HG02884 (cell line): ENCODE results near the gene LYZL4.

Experiments used
- ATAC-seq: cut with Tn5 transposase; IDR thresholded peaks from one replicate; pipeline ENCODE4 v1.9.1; 2021; ENCODE audit warnings: mild to moderate bottlenecking, moderate library complexity; ENCODE audit not compliant: unreplicated experiment

The LYZL4 gene

DNA sequence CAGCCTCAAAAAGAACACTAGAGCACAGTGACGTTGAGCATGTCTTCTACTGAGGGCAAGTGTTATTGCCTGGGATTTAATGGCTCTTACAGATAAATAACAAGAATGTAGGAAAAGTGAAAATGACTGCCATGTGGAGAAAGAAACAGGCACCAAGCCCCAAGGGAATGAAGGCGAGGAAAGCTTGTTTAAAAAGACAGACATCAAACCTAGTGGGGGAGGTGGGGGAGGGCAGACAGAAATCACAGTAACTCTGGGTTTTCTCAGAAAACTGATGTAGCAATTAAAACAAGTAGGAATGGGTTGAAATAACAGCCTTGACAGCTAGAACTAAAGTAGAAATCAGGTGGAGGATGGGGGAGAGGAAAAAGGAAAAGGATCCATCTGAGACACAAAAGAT is 18.4 kb upstream of the LYZL4 start:
- no peak for ATAC-seq

DNA sequence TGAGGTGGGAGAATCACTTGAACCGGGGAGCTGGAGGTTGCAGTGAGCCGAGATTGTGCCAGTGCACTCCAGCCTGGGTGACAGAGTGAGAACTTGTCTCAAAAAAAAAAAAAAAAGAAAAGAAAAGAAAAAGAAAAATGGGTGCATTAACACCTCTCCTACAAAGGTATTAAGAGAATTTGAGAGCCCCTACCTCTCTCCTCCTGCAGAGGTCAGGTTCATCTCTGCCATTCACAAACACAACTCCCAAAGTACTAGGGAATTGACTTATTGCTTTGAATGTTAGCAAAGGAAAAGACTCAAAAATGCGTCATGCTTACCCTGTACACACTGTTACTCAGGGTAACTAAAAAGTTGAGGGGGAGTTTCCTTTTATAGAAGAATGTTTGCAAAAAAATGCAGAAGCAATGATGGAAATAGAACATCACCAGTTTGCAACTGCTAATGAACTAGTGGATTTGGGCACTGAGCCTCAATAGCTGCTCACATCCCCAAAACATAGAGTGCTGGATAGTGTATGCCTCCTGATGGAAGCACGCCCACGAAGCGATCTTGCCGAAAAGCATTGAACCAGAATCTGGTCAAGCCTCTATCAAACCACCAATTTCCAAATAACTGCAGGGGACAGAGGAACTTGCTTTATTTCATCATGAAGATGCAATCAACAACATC is 15.5 kb upstream of the LYZL4 start:
- no peak for ATAC-seq

DNA sequence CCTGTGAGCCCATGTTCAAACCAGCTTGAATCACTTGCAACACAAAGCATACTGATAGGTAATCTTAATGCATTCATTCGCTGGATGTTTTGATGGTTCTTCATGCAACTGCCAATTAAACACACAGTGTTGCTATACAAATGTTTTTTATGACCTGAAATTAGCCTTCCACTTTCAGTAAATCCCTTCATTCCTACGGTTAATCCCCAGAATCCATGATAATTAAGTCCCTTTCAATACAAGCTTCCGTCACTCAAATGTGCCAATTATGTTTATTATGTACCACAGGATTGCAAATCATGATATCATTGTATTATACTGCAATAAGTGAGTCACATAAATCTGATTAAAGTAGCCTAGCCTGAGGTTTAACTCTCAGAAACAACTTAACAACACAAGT is 14.5 kb upstream of the LYZL4 start:
- no peak for ATAC-seq

GRCh38 chr3:42421818-42422796 is 11.7 kb upstream of the LYZL4 start:
- ATAC-seq, result no peak

- no peak for ATAC-seq
Measured at GRCh38 chr3:42419563-42419962, 9.2 kb upstream of the LYZL4 start.

DNA sequence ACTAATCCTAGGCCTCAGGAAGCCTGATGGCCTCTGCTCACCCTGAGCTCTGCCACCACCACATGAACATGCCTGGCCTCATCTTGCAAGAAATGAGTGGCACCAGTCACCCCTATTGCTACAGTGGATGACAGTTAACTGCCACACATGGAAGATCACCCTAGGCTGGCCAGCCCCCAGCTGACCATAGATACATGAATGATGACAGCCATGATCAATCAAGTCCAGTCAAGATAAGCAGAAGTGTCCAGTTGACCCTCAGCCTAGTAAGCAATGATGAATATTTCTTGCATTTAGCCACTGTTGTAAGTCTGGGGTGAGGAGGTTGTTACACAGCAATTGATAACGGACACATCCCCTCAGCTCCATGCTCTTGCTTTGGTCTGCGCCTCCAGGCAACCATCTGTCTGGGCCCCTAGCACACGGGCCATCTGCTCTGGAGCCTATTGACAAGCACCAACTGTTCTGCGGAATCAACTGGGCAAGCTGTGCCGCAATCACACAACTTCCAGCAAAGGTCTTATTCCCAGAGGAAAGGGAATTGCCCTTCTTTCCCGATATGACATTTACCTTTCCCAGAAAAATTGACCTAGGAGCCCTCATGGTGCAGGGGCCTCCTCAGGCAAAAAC is 2.2 kb upstream of the LYZL4 start:
- no peak for ATAC-seq

DNA sequence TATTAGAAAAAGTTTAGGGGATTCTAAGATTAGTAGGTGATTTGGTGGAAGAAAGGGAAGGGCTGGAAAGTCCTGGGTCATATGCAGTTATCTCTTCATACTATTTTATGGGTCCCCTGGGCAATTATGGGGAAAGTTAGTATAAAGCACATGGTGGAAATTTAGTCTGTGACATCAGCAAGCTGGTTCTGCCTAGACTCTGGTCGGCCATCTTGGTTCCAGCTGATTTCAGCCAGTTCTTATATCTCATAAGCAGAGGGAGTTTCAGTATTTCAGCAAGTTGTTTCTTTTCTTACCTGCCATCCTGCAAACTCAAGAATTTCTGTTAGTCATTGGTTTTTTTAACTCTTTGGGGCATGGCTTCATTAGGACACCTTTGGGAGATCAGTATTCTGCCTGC is 1.0 kb upstream of the LYZL4 start:
- ATAC-seq, result no peak

DNA sequence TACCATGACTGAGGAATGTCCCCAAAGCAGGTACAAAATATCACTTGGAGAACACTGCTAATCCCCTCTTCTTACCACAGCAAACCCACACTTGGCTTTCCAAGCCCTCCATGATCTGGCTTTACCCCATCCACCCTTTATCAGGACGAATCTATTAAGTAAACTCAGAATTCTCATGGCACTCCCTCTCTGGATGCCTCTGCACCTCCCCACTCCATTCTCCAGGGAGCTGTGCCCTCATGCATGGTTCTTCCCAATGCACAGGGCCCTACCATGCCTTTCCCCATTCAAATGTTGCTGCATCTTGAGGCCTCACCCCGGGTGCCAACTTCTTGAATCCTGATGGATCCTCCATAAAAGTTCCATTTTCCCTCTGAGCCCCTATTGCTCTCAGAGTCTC is 2.3 kb downstream of the LYZL4 start:
- no peak for ATAC-seq

GRCh38 chr3:42406727-42407450 is 3.5 kb downstream of the LYZL4 start:
- no peak for ATAC-seq

- no peak for ATAC-seq
Measured at GRCh38 chr3:42405857-42406256, 4.6 kb downstream of the LYZL4 start.

- no peak for ATAC-seq
Measured at GRCh38 chr3:42403737-42404136, 6.7 kb downstream of the LYZL4 start.

DNA sequence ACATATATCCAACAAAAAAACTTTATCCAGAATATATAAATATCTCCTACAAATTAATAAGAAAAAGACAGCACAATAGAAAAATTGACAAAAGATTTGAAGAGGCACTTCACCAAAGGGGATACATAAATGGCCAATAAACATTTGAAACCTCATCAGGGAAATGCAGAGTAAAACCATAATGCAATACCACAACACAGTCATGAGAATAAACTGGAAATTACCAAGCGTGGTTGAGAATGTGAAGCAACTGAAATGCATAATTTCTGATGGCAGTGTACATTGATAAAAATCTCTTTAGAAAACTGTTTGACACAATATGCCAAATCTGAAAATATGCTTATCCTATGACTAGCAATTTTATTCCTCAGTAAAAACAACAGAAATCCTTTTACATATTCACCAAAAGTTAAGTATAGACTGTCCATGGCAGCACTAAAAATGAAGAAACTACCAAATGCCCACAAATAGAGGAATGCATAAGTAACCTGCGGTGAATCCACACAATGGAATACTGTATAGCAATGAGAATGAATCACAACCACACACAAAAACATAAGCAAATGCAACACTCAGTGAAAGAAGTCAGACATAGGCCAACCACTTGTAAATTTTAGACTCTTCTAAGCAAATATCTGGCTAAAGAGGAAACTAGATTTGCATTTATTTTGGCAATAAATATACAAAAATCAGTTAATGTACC is 7.9 kb downstream of the LYZL4 start:
- no peak for ATAC-seq

- no peak for ATAC-seq
Measured at GRCh38 chr3:42398080-42398479, 12.3 kb downstream of the LYZL4 start.

DNA sequence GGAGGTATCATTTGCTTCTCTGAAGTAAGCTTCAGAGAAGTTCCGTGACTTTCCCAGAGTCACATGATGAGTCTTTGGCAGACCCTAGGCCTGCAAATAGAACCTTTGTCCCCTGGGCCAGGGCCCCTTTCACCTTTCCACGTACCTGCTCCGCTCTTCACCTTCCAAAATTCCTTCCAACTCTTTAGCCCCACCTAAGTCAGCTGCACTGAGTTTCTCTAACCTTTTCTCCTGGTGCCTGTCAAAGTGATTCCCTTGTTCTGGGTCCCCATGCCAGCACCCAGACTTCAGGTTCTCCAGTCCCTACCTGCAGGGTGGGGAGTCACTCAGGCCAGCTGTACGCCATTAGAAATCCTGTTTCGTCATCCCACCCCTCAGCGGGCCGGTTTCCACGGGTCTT is 12.8 kb downstream of the LYZL4 start:
- ATAC-seq, result no peak

DNA sequence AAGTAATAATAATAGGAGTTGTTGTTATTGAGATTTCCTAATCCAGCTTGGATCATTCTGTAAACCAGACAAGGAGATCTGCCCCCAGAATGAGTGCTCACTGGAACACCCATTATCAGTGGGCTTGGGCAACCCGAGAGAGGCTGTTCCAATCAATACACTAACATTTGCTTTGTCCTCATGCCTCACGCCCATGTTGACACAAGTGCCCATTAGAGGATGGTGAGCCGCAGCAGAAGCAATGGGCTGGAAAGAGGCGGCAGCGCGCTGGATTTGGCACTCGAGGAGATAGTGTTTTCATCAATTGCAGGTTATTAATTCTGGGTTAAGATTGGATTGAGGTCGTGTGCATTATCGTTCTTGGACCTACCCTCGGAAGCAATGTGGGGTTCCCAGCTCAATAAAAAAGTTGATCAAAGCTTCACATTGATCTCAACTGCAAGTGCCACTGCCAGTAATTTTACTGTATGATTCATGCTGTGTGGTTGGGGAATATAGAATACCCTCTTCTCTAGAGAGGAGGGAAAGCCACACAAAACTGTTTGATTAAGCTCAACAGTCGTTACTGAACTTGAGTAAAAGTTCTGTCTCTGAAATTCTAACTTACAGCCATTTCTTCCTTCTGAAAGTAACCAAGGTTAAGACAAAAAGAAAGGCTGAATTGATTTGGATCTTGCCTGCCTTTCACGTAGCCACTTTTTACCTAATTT is 15.7 kb downstream of the LYZL4 start:
- ATAC-seq, result no peak

DNA sequence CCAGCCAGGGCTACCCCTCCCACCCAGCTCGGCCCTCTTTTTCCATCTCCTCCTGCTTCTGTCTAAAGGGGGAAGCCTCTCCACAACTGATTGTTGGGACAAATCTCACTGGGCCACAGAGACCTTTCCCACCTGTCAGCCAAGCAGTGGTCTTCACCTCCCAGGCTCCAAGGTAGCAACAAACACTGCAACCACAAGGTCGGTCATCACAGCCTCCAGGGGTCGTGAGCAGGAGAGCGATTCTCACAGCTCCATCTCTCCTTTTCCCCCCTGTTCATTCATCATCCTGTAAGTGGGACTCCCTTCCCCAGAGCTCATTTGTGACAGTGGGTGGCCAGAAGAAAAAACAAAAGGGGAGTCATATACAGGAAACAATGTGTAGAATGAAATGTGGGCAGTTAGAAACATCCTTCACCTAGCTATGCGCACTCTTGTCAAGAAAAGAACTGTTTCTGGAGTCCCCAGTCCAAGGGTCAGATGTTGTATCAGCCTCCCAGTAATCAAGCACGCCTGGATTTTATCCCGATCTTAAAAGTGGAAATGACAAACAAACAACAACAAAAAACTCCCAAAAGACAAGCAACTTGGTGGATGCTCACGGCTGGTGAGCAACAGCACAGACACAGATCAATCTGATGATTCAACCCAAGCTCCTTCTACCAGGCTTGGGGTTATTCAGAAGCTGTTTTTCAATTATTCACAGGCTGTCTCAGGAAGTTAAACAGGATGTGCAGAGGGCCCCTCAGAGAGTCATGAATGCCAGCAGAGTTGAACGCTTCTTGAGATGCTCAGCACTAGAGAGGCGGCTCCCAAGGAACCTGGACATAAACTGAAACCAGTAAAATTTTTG is 22.4 kb downstream of the LYZL4 start:
- ATAC-seq, result no peak

- ATAC-seq, result no peak
Measured at GRCh38 chr3:42381551-42382082, 28.8 kb downstream of the LYZL4 start.

GRCh38 chr3:42377681-42378080 is 32.7 kb downstream of the LYZL4 start:
- no peak for ATAC-seq

GRCh38 chr3:42376344-42376798 is 34.0 kb downstream of the LYZL4 start:
- ATAC-seq, result no peak
